Caco-2 (cell line): Measurements from ENCODE around the gene CD27. TPM values are rescaled to one million over a fixed set of nuclear protein-coding genes. Genes with fewer than 3 reads are reported as not detected.
A peak's percentile ranks its signal among the peaks of the same experiment; 100 is the strongest.

ENCODE experiments used
- BruUV-seq: library from RNA; stranded (reverse); fragments of 400-500 nt; replicated peaks from 2 replicates; lab custom pipeline; 2021; lab: Mats Ljungman, UMichigan
- CTCF ChIA-PET: fragments of 300-600 bp; sonication (Branson Sonifier 250); formaldehyde crosslinking; loops from one replicate; lab custom pipeline; 2022; ENCODE audit warnings: antibody characterized with exemption; lab: Charles Lee
- POLR2A ChIA-PET: fragments of 300-600 bp; sonication (Branson Sonifier 250); formaldehyde crosslinking; loops from one replicate; lab custom pipeline; 2022; ENCODE audit warnings: antibody characterized with exemption; lab: Charles Lee
- DNase-seq, 2 experiments: peaks; one replicate each; pipeline versions ENCODE4 v3.0.0 to v3.0.0-alpha.2; 2020 to 2022
- H3K27me3 ChIP-seq: replicated peaks from 2 replicates; pipeline ENCODE4 v1.6.0; 2011; ENCODE audit warnings: low read length; ENCODE audit not compliant: control insufficient read depth, insufficient read depth
- H3K36me3 ChIP-seq: 2 replicates; pipeline ENCODE4 v1.5.1; 2011; ENCODE audit warnings: low read length; ENCODE audit not compliant: control insufficient read depth, insufficient read depth
- H3K4me1 ChIP-seq: fragments of 250-450 bp; sonication (Bioruptor Pico); 2 replicates; pipeline ENCODE4 v1.5.1; 2020; ENCODE audit warnings: mild to moderate bottlenecking
- H3K4me3 ChIP-seq: 2 replicates; pipeline ENCODE4 v1.5.1; 2011; ENCODE audit warnings: low read depth, mild to moderate bottlenecking, control low read depth, low read length
- H3K9me3 ChIP-seq: fragments of 250-450 bp; sonication (Bioruptor Pico); 2 replicates; pipeline ENCODE4 v1.5.1; 2020; ENCODE audit warnings: mild to moderate bottlenecking, moderate library complexity
- H3K27ac Mint-ChIP-seq: one replicate; pipeline ENCODE4 v1.8.0; 2022; ENCODE audit warnings: mixed read lengths; ENCODE audit not compliant: unreplicated experiment
- H3K27me3 Mint-ChIP-seq: one replicate; pipeline ENCODE4 v1.8.0; 2022; ENCODE audit warnings: mixed read lengths; ENCODE audit not compliant: insufficient read depth, unreplicated experiment
- H3K36me3 Mint-ChIP-seq: one replicate; pipeline ENCODE4 v1.8.0; 2022; ENCODE audit warnings: mild to moderate bottlenecking, mixed read lengths; ENCODE audit not compliant: insufficient read depth, unreplicated experiment
- H3K4me1 Mint-ChIP-seq: one replicate; pipeline ENCODE4 v1.8.0; 2022; ENCODE audit warnings: low read depth, mixed read lengths; ENCODE audit not compliant: unreplicated experiment
- H3K4me3 Mint-ChIP-seq: one replicate; pipeline ENCODE4 v1.8.0; 2022; ENCODE audit warnings: mild to moderate bottlenecking, moderate library complexity, mixed read lengths; ENCODE audit not compliant: unreplicated experiment
- H3K9me3 Mint-ChIP-seq: one replicate; pipeline ENCODE4 v1.8.0; 2022; ENCODE audit warnings: mixed read lengths; ENCODE audit not compliant: unreplicated experiment
- CTCF ChIP-seq, 2 experiments: fragments of 200-600 bp in 1 of 2; IDR thresholded peaks; 1 replicate in 1 of 2; 2 replicates in 1 of 2; pipeline versions ENCODE4 v1.5.1 to v1.8.0; 2011 to 2022; ENCODE audit warnings: antibody characterized with exemption in 1 of 2, control low read depth in 1 of 2, inconsistent platforms in 1 of 2, low read depth in 1 of 2, low read length in 1 of 2, mild to moderate bottlenecking in 1 of 2, moderate library complexity in 1 of 2; ENCODE audit not compliant: insufficient read depth in 1 of 2, severe bottlenecking in 1 of 2, unreplicated experiment in 1 of 2
- intact Hi-C: fragments of 100-400 bp; cut with micrococcal nuclease; formaldehyde crosslinking; loops from one replicate; pipeline ENCODE4 v1.10.0; 2022; ENCODE audit not compliant: unreplicated experiment
- total RNA-seq: library from RNA; stranded (reverse); gene quantifications from 2 replicates; pipeline ENCODE4 v1.2.3, GENCODE V29; 2022

CD27 gene
- total RNA-seq, 1 experiment from 2014 or later: not detected

- no peaks in the 10 kb centered on the region for H3K9me3 Mint-ChIP-seq
- peak within 1 kb of the TSS; percentile 96 for H3K27ac Mint-ChIP-seq
- peak; percentile 98 to 100 for DNase-seq
- Histone ChIP-seq H3K27me3 (no peaks in the 10 kb centered on the region), H3K4me1 (peaks cover 12% of the 10 kb centered on the region), H3K9me3 (no peaks in the 10 kb centered on the region), H3K4me3 (peak within 1 kb of the TSS; percentile 81), H3K36me3 (peaks cover 5% of the 10 kb centered on the region; the same call in 1 of the 2 replicates)
- H3K4me1 Mint-ChIP-seq: peaks cover 10% of the 10 kb centered on the region
- intact Hi-C loops: loop anchor here (1.0 kb wide), 1 partner anchor 23 kb away; the partner anchor contains the start of gene VAMP1
- H3K4me3 Mint-ChIP-seq: peak within 1 kb of the TSS; percentile 92
- no peaks in the 10 kb centered on the region for H3K27me3 Mint-ChIP-seq
- no TSS peak for BruUV-seq
- ChIA-PET CTCF (interaction anchor here (0.6 to 1.3 kb wide), 8 partner anchors 28 to 273 kb away, joined by 3 to 13 read pairs (median 4); partner anchors contain the start of genes GAPDH and PTMS), POLR2A (interaction anchor here (0.5 to 1.7 kb wide), 20 partner anchors 8 to 419 kb away, joined by 3 to 52 read pairs (median 5); partner anchors contain the start of genes GAPDH, LTBR, NOP2 and VAMP1)
- no peak for TF ChIP-seq CTCF (IDR thresholded peaks at IDR 0.05; ENCODE audit: insufficient read depth in 1 of 2, low read depth in 1 of 2, low read length in 1 of 2, severe bottlenecking in 1 of 2, unreplicated experiment in 1 of 2)
- peaks cover 63% of the 10 kb centered on the region for H3K36me3 Mint-ChIP-seq
Measured at GRCh38 chr12:6492838-6493496, 48.2 kb downstream of the CD27 start, which contains the start of gene MRPL51. Gene MRPL51, minus strand, starts transcription at chr12:6493262. Its CDS starts 126 bp downstream, at chr12:6493136.

GRCh38 chr12:6493497-6494257, 48.9 kb downstream of the CD27 start, which contains the start of gene NCAPD2:
Gene NCAPD2, plus strand, starts transcription at chr12:6494102. Its CDS starts 997 bp downstream, at chr12:6495099.
- H3K4me3 Mint-ChIP-seq: peak within 1 kb of the TSS; percentile 92
- peak within 1 kb of the TSS; percentile 96 for H3K27ac Mint-ChIP-seq
- H3K9me3 ChIP-seq: no peaks in the 10 kb centered on the region
- intact Hi-C loops: loop anchor here (1.0 kb wide), 3 partner anchors 23 to 70 kb away; partner anchors contain the start of genes GAPDH and VAMP1
- no peaks in the 10 kb centered on the region for H3K27me3 Mint-ChIP-seq
- H3K36me3 Mint-ChIP-seq: peaks cover 66% of the 10 kb centered on the region
- H3K4me1 Mint-ChIP-seq: peaks cover 10% of the 10 kb centered on the region
- H3K36me3 ChIP-seq: peaks cover 5% of the 10 kb centered on the region; the same call in 1 of the 2 replicates
- H3K27me3 ChIP-seq: no peaks in the 10 kb centered on the region
- BruUV-seq: no TSS peak
- peak within 1 kb of the TSS; percentile 81 for H3K4me3 ChIP-seq
- no peaks in the 10 kb centered on the region for H3K9me3 Mint-ChIP-seq
- TF ChIP-seq CTCF (IDR thresholded peaks at IDR 0.05; ENCODE audit: insufficient read depth in 1 of 2, low read depth in 1 of 2, low read length in 1 of 2, severe bottlenecking in 1 of 2, unreplicated experiment in 1 of 2): peak in 1 of 2 experiments; percentile 17
- peak; percentile 98 to 99 for DNase-seq
- peaks cover 12% of the 10 kb centered on the region for H3K4me1 ChIP-seq
- CTCF ChIA-PET: interaction anchor here (0.6 to 2.9 kb wide), 10 partner anchors 28 to 273 kb away, joined by 3 to 13 read pairs (median 4); partner anchors contain the start of genes GAPDH and PTMS
- POLR2A ChIA-PET: interaction anchor here (0.5 to 2.4 kb wide), 19 partner anchors 9 to 418 kb away, joined by 3 to 52 read pairs (median 5); partner anchors contain the start of genes GAPDH, LTBR, NOP2 and VAMP1
